GM18511 (cell line): ENCODE data around the gene CEP63.

ENCODE experiments used
- ATAC-seq: cut with Tn5 transposase; IDR thresholded peaks from one replicate; pipeline ENCODE4 v1.9.1; 2021; ENCODE audit warnings: mild to moderate bottlenecking, moderate library complexity; ENCODE audit not compliant: unreplicated experiment

Gene CEP63

DNA sequence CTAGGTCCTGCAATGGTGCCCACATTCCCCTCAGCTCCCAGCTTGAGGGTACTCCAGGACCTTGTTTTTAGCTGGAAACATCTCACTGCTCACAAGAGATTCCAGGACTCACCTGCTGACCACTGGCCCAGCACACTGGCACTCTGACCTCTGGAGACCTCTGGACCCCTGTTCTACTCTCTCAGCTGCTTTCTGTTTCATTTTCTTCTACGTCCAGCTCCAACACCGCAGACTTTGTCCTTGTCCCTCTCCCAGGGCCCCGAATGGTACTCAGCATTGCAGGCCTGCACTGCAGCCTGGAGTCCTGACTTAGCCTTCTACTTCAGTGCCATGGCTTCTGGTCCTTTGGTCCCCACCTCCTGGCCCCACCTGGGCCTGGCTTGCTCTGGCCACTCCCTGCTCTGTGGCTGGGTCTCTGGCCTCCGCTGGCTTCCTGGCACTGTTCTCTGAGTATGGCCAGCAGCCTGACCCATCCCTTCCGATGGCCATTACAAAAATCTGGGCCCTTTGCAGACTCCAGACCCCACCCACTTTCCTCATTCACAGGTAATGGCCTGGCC, 137.0 kb downstream of the CEP63 start:
- no peak for ATAC-seq

DNA sequence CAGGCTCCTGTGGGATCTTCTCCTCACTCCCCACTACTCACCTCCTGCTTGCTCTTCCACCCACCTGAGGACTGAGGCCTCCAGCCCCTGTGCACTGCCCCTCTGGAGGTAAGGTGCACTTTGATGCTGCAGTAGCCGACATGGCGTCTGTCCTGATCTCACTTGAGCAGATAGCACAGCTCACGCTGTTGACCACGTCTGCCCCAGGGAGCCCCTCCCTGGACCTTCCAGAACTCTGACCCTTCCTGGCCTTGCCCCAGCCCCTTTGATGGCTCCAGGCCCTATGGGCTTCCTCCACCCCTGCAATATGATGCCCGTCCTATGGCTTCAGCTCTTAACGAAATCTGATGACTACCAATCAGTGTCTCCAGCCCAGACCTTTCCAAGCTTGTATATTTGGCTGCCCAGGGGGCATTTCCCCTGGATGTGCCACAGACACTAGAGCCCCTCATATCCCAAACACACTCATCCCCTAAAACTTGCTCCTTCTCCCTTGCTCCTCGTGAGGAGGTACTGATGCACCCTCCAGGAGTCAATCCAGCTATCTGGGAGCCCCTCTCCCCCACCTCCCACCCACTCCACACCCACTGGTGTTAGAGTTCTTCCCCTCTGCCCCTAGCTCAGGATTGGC, 137.9 kb downstream of the CEP63 start:
- no peak for ATAC-seq
